HepG2 (cell line): ENCODE measurements around the gene DTNB. TPM values are rescaled to one million over a fixed set of nuclear protein-coding genes. Genes with fewer than 3 reads are reported as not detected.

ENCODE experiments used
- ATAC-seq: fragments of 200-7000 bp; cut with Tn5 transposase; 3 replicates; pipeline ENCODE4 v1.9.1; 2020; ENCODE audit warnings: mild to moderate bottlenecking, moderate library complexity
- BruUV-seq: library from RNA; stranded (reverse); fragments of 400-500 nt; replicated peaks from 2 replicates; lab custom pipeline; 2021; lab: Mats Ljungman, UMichigan
- CTCF ChIA-PET: fragments of 300-600 bp; formaldehyde crosslinking; extraction: SDS; loops from one replicate; lab custom pipeline; 2021; ENCODE audit warnings: low total read pairs, inconsistent platforms, low intra/inter-chr PET ratio; lab: Yijun Ruan, JAX
- POLR2A ChIA-PET: fragments of 350-600 bp; sonication (Branson Sonifier 250); formaldehyde crosslinking; loops from one replicate; lab custom pipeline; 2020; ENCODE audit warnings: antibody characterized with exemption, inconsistent platforms; lab: Yijun Ruan, JAX
- DNase-seq: peaks from one replicate; pipeline ENCODE4 v3.0.0-alpha.2; 2015; ENCODE audit warnings: low spot score
- FAIRE-seq: peaks from 3 replicates; lab custom pipeline; 2011; peaks lifted over from hg19 to GRCh38; lab: Jason Lieb, UNC
- H2AFZ ChIP-seq: one replicate; pipeline ENCODE4 v1.6.1; 2011; ENCODE audit warnings: low read length, inconsistent platforms
- H3K27ac ChIP-seq: fragments of 300-600 bp; 3 replicates; pipeline ENCODE4 v1.8.0; 2011; ENCODE audit warnings: mixed run types, mild to moderate bottlenecking, mixed read lengths, low read length, inconsistent platforms; ENCODE audit not compliant: insufficient read depth; ENCODE audit errors: extremely low read length
- H3K27me3 ChIP-seq, 2 experiments: fragments of 200-600 bp in 1 of 2; 2 replicates in 1 of 2; 3 replicates in 1 of 2; pipeline versions ENCODE4 v1.6.0 to v1.8.0; 2011; ENCODE audit warnings: low read length in 2 of 2, mild to moderate bottlenecking in 2 of 2, moderate library complexity in 2 of 2, inconsistent platforms in 1 of 2; ENCODE audit not compliant: insufficient read depth in 2 of 2, control insufficient read depth in 1 of 2
- H3K36me3 ChIP-seq, 2 experiments: fragments of 200-600 bp in 1 of 2; replicated peaks in 1 of 2; 2 replicates in 1 of 2; 3 replicates in 1 of 2; pipeline versions ENCODE4 v1.5.1 to v1.8.0; 2011; ENCODE audit warnings: low read length in 2 of 2, inconsistent platforms in 1 of 2; ENCODE audit not compliant: insufficient read depth in 2 of 2, control insufficient read depth in 1 of 2
- H3K4me1 ChIP-seq: 2 replicates; pipeline ENCODE4 v1.5.1; 2012; ENCODE audit warnings: low read length, inconsistent platforms; ENCODE audit not compliant: insufficient read depth
- H3K4me2 ChIP-seq: 2 replicates; pipeline ENCODE4 v1.6.0; 2011; ENCODE audit warnings: low read depth, low read length, inconsistent platforms
- H3K4me3 ChIP-seq, 3 experiments: fragments of 200-600 bp in 1 of 3; sonication (generic), shearing (Covaris generic) in 1 of 3; replicated peaks in 1 of 3; 2 replicates each; pipeline ENCODE4 v1.5.1; 2011 to 2016; ENCODE audit warnings: low read length in 3 of 3, inconsistent platforms in 2 of 3, low read depth in 2 of 3, mild to moderate bottlenecking in 2 of 3, control low read depth in 1 of 3, mixed read lengths in 1 of 3; ENCODE audit not compliant: insufficient read depth in 1 of 3
- H3K79me2 ChIP-seq: one replicate; pipeline ENCODE4 v1.6.1; 2011; ENCODE audit warnings: low read length, inconsistent platforms; ENCODE audit not compliant: insufficient read depth
- H3K9ac ChIP-seq: 2 replicates; pipeline ENCODE4 v1.6.0; 2011; ENCODE audit warnings: mild to moderate bottlenecking, low read depth, low read length, inconsistent platforms; ENCODE audit not compliant: insufficient read depth
- H3K9me3 ChIP-seq: 2 replicates; pipeline ENCODE4 v1.5.1; 2012; ENCODE audit warnings: mild to moderate bottlenecking, low read length
- H4K20me1 ChIP-seq: 2 replicates; pipeline ENCODE4 v1.6.0; 2011; ENCODE audit warnings: inconsistent platforms, mild to moderate bottlenecking, low read length, moderate library complexity; ENCODE audit not compliant: insufficient read depth
- HNF1B ChIP-seq: sonication (generic); formaldehyde crosslinking; IDR thresholded peaks from 2 replicates; pipeline ENCODE4 v1.5.1; 2020; ENCODE audit warnings: mild to moderate bottlenecking, moderate library complexity, missing genetic modification reagents
- MXD4 ChIP-seq: IDR thresholded peaks from 2 replicates; pipeline ENCODE4 v1.6.1; 2016; ENCODE audit warnings: mild to moderate bottlenecking, missing biosample characterization, missing genetic modification reagents
- NFE2L1 ChIP-seq: sonication (generic); formaldehyde crosslinking; IDR thresholded peaks from 2 replicates; pipeline ENCODE4 v1.4.0; 2020; ENCODE audit warnings: missing genetic modification reagents, mild to moderate bottlenecking, borderline replicate concordance
- ZBTB33 ChIP-seq: sonication (generic); formaldehyde crosslinking; IDR thresholded peaks from 2 replicates; pipeline ENCODE4 v1.4.0; 2020; ENCODE audit warnings: missing genetic modification reagents
- ZNF644 ChIP-seq: IDR thresholded peaks from 2 replicates; pipeline ENCODE4 v1.6.1; 2016; ENCODE audit warnings: low read depth
- WGBS: methylation state at CpG from one replicate; pipeline ENCODE4 v1.1.6; 2017; ENCODE audit warnings: low lambda C conversion rate; 5-methylcytosine and 5-hydroxymethylcytosine counted together
- in situ Hi-C: cut with HindIII; loops from 2 replicates; pipeline ENCODE4 v1.10.0; 2017; ENCODE audit warnings: low pct_unique_long_range_greater_than_20kb; ENCODE audit not compliant: extremely low pct_ligation_motif_present
- intact Hi-C: fragments of 100-400 bp; cut with micrococcal nuclease; formaldehyde crosslinking; loops from one replicate; pipeline ENCODE4 v1.10.0; 2022; ENCODE audit not compliant: unreplicated experiment
- polyA plus RNA-seq, 8 experiments: library from polyadenylated mRNA; depleted of rRNA in 3 of 8; stranded (reverse) in 7 of 8; unstranded in 1 of 8; fragments of >200 nt; fragmentation: Illumina TruSeq in 4 of 8; extraction: Trizol in 4 of 8; gene quantifications; 2 replicates each; pipeline versions ENCODE4 v1.2.1 to v1.2.3, GENCODE V29; 2011 to 2016; ENCODE audit warnings: low read depth in 4 of 8, missing spikeins in 1 of 8, mixed read lengths in 1 of 8; ENCODE audit not compliant: insufficient read depth in 1 of 8
- total RNA-seq, 5 experiments: library from RNA; depleted of rRNA; stranded (reverse); fragments of >200 nt; fragmentation: Illumina TruSeq; extraction: Trizol; gene quantifications; 2 replicates each; pipeline ENCODE4 v1.2.3, GENCODE V29; 2016; ENCODE audit warnings: low read depth in 1 of 5
- TF ChIP-seq, protein P1 (sequence below): sonication (generic); formaldehyde crosslinking; IDR thresholded peaks from 2 replicates; pipeline ENCODE4 v1.9.0; 2022; ENCODE audit warnings: missing genetic modification reagents, mild to moderate bottlenecking, borderline replicate concordance

Gene DTNB
- total and polyA plus RNA-seq, 2 of the 13 experiments (the other 11 are each of a cell fraction or from before 2014, with no cell fraction given), result 14.4 to 23.9 TPM

DNA sequence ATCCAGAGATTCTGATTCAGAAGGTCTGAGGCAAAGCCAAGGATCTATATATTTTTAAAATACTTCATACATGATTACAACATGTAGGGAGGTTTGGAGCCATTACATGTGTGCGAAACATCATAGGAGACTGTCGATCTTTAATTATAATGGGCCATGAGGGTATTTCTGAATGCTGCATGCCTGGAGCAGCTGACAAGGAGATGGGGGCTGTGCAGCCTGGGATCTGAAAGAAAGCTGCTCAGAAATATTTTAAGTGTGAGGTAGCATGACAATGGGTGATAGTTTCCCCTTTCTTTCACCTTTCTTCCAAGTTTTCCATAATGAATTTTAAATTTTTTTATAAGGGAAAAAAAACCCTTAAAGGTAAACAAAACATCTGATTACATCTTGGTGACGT, 229.6 kb downstream of the DTNB start:
- Histone ChIP-seq H3K9me3 (no peaks in the 10 kb centered on the region), H3K27ac (no peak overlapping the region), H3K4me1 (no peaks in the 10 kb centered on the region), H4K20me1 (no peaks in the 10 kb centered on the region), H3K4me3 (no peak overlapping the region), H2AFZ (no peak overlapping the region), H3K36me3 (no peaks in the 10 kb centered on the region; a peak in 1 of 5 replicates), H3K27me3 (no peaks in the 10 kb centered on the region), H3K9ac (no peak overlapping the region), H3K79me2 (no peaks in the 10 kb centered on the region), H3K4me2 (no peak overlapping the region)
- ATAC-seq, result no peak
- BruUV-seq, result no TSS peak
- 87% methylated on average over 3 of the region's 3 CpGs for WGBS
- FAIRE-seq, result no peak
- intact Hi-C loops (no loop called here), in situ Hi-C loops (no loop called here)
- TF ChIP-seq ZBTB33 (CRISPR knock-in tag) (no peak), ZNF644 (no peak), NFE2L1 (CRISPR knock-in tag) (no peak), MXD4 (CRISPR knock-in tag) (no peak), HNF1B (CRISPR knock-in tag) (no peak)
- TF ChIP-seq, protein P1, sequence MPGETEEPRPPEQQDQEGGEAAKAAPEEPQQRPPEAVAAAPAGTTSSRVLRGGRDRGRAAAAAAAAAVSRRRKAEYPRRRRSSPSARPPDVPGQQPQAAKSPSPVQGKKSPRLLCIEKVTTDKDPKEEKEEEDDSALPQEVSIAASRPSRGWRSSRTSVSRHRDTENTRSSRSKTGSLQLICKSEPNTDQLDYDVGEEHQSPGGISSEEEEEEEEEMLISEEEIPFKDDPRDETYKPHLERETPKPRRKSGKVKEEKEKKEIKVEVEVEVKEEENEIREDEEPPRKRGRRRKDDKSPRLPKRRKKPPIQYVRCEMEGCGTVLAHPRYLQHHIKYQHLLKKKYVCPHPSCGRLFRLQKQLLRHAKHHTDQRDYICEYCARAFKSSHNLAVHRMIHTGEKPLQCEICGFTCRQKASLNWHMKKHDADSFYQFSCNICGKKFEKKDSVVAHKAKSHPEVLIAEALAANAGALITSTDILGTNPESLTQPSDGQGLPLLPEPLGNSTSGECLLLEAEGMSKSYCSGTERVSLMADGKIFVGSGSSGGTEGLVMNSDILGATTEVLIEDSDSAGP (CRISPR knock-in tag), result no peak
- CTCF ChIA-PET, result no interaction called here
- no peak for DNase-seq
- POLR2A ChIA-PET, result no interaction called here
